Neural cell (in vitro differentiated cells): ENCODE measurements around the gene NEK2. TPM values are rescaled to one million over a fixed set of nuclear protein-coding genes. Genes with fewer than 3 reads are reported as not detected.

ENCODE experiments used
- H2AFZ ChIP-seq: fragments of 200-600, 300-800 bp; sonication (generic), shearing (Covaris generic); 2 replicates; pipeline ENCODE4 v1.6.0; 2014; ENCODE audit warnings: low read depth, mild to moderate bottlenecking, antibody characterized with exemption, low read length, moderate library complexity
- H3F3A ChIP-seq: fragments of 200-600 bp; shearing (Covaris generic); 2 replicates; pipeline ENCODE4 v1.6.1; 2016; ENCODE audit warnings: mild to moderate bottlenecking, moderate library complexity, mixed read lengths, antibody characterized with exemption, low read length; ENCODE audit not compliant: insufficient read depth, poor library complexity, severe bottlenecking
- H3K27ac ChIP-seq: fragments of 200-600, 300-800 bp; sonication (generic), shearing (Covaris generic); 2 replicates; pipeline ENCODE4 v1.5.1; 2014; ENCODE audit warnings: mild to moderate bottlenecking, low read length, moderate library complexity
- H3K27me3 ChIP-seq: fragments of 300-800, 200-600 bp; sonication (generic), shearing (Covaris generic); 2 replicates; pipeline ENCODE4 v1.6.0; 2014; ENCODE audit warnings: mild to moderate bottlenecking, low read depth, low read length, moderate library complexity; ENCODE audit not compliant: insufficient read depth
- H3K36me3 ChIP-seq: fragments of 300-800, 200-600 bp; sonication (generic), shearing (Covaris generic); 2 replicates; pipeline ENCODE4 v1.5.1; 2014; ENCODE audit warnings: mild to moderate bottlenecking, antibody characterized with exemption, low read length, moderate library complexity; ENCODE audit not compliant: insufficient read depth
- H3K4me2 ChIP-seq: fragments of 300-800, 200-600 bp; sonication (generic), shearing (Covaris generic); 2 replicates; pipeline ENCODE4 v1.6.0; 2014; ENCODE audit warnings: mild to moderate bottlenecking, low read length
- H3K4me3 ChIP-seq: fragments of 300-800, 200-600 bp; sonication (generic), shearing (Covaris generic); 2 replicates; pipeline ENCODE4 v1.5.1; 2014; ENCODE audit warnings: mild to moderate bottlenecking, low read length, moderate library complexity
- H3K79me2 ChIP-seq: fragments of 200-600 bp; shearing (Covaris generic); replicated peaks from 2 replicates; pipeline ENCODE4 v1.6.0; 2014; ENCODE audit warnings: mild to moderate bottlenecking, low read length, moderate library complexity; ENCODE audit not compliant: insufficient read depth
- H3K9ac ChIP-seq: fragments of 300-800, 200-600 bp; sonication (generic), shearing (Covaris generic); 2 replicates; pipeline ENCODE4 v1.6.1; 2016; ENCODE audit warnings: mild to moderate bottlenecking, low read length, mixed read lengths
- H3K9me2 ChIP-seq: fragments of 200-600 bp; shearing (Covaris generic); 2 replicates; pipeline ENCODE4 v1.6.1; 2016; ENCODE audit warnings: mild to moderate bottlenecking, low read length, mixed read lengths; ENCODE audit not compliant: insufficient read depth
- H3K9me3 ChIP-seq: fragments of 200-600, 300-800 bp; sonication (generic), shearing (Covaris generic); 2 replicates; pipeline ENCODE4 v1.6.1; 2016; ENCODE audit warnings: mild to moderate bottlenecking, mixed run types, low read length, moderate library complexity, mixed read lengths
- H4K20me1 ChIP-seq: fragments of 200-600 bp; shearing (Covaris generic); 2 replicates; pipeline ENCODE4 v1.6.1; 2016; ENCODE audit warnings: mild to moderate bottlenecking, mixed run types; ENCODE audit not compliant: insufficient read depth
- CTCF ChIP-seq: fragments of 450-650 bp; IDR thresholded peaks from 2 replicates; pipeline ENCODE4 v1.5.1; 2014; ENCODE audit warnings: antibody characterized with exemption, mild to moderate bottlenecking, moderate library complexity; ENCODE audit not compliant: poor library complexity, severe bottlenecking
- EP300 ChIP-seq: fragments of 450-650 bp; conservative IDR thresholded peaks from 2 replicates; pipeline ENCODE4 v1.6.1; 2014; ENCODE audit warnings: antibody characterized with exemption, mild to moderate bottlenecking, moderate library complexity; ENCODE audit not compliant: poor library complexity, severe bottlenecking
- EZH2 ChIP-seq: fragments of 200-600, 300-800 bp; shearing (Covaris generic), sonication (generic); IDR thresholded peaks from 2 replicates; pipeline ENCODE4 v1.6.1; 2014; ENCODE audit warnings: antibody characterized with exemption, low read length, borderline replicate concordance, mild to moderate bottlenecking; ENCODE audit not compliant: insufficient read depth, poor library complexity, severe bottlenecking
- MXI1 ChIP-seq: fragments of 450-650 bp; conservative IDR thresholded peaks from 2 replicates; pipeline ENCODE4 v1.6.1; 2014; ENCODE audit warnings: antibody characterized with exemption, mild to moderate bottlenecking; ENCODE audit not compliant: poor library complexity, severe bottlenecking
- POLR2AphosphoS5 ChIP-seq: IDR thresholded peaks from 2 replicates; pipeline ENCODE4 v1.6.1; 2012
- RAD21 ChIP-seq: fragments of 450-650 bp; conservative IDR thresholded peaks from 2 replicates; pipeline ENCODE4 v1.6.1; 2014; ENCODE audit warnings: antibody characterized with exemption, mild to moderate bottlenecking, moderate library complexity
- SMC3 ChIP-seq: fragments of 450-650 bp; conservative IDR thresholded peaks from 2 replicates; pipeline ENCODE4 v1.6.1; 2014; ENCODE audit warnings: antibody characterized with exemption, mild to moderate bottlenecking, moderate library complexity; ENCODE audit not compliant: poor library complexity
- TAF1 ChIP-seq: IDR thresholded peaks from 2 replicates; pipeline ENCODE4 v1.6.1; 2012; ENCODE audit warnings: low read depth
- polyA plus RNA-seq: library from polyadenylated mRNA; depleted of rRNA; stranded (reverse); fragments of >200 nt; gene quantifications from 2 replicates; pipeline ENCODE4 v1.2.3, GENCODE V29; 2014
- TF ChIP-seq, protein P1 (sequence below): IDR thresholded peaks from 2 replicates; pipeline ENCODE4 v1.6.1; 2012; ENCODE audit warnings: borderline replicate concordance

Gene NEK2
- polyA plus RNA-seq, 1 donor from 2014 or later, result 0.98 TPM

DNA sequence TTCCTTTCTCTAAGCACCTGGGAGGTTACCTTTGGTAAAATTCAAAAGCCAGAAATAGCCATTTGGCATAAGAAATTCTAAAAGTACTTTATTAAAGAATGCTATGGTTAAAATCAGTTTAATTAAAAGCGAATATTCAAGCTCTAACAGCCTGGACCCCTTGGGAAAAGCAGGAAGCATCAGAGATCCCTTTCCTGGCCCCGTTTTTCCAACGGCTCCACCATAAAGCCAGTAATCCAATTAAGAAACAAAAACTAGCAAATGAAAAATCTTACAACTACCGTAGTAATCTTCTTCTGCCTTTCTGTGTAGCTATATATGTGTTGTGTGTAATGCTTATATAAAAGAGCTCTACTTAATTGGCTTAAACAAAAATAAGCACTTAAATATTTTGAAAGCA lies 33.5 kb upstream of the NEK2 start:
- H3K4me2 ChIP-seq, result no peak overlapping the region
- no peaks in the 10 kb centered on the region for H3K9me2 ChIP-seq
- no peak overlapping the region for H3K4me3 ChIP-seq
- H3K36me3 ChIP-seq, result no peaks in the 10 kb centered on the region
- no peaks in the 10 kb centered on the region for H3F3A ChIP-seq
- H3K27me3 ChIP-seq, result no peaks in the 10 kb centered on the region
- no peaks in the 10 kb centered on the region for H4K20me1 ChIP-seq
- H3K27ac ChIP-seq, result no peak overlapping the region
- TF ChIP-seq POLR2AphosphoS5 (no peak), SMC3 (no peak), MXI1 (no peak), EZH2 (no peak), TAF1 (no peak), EP300 (no peak)
- TF ChIP-seq, protein P1, sequence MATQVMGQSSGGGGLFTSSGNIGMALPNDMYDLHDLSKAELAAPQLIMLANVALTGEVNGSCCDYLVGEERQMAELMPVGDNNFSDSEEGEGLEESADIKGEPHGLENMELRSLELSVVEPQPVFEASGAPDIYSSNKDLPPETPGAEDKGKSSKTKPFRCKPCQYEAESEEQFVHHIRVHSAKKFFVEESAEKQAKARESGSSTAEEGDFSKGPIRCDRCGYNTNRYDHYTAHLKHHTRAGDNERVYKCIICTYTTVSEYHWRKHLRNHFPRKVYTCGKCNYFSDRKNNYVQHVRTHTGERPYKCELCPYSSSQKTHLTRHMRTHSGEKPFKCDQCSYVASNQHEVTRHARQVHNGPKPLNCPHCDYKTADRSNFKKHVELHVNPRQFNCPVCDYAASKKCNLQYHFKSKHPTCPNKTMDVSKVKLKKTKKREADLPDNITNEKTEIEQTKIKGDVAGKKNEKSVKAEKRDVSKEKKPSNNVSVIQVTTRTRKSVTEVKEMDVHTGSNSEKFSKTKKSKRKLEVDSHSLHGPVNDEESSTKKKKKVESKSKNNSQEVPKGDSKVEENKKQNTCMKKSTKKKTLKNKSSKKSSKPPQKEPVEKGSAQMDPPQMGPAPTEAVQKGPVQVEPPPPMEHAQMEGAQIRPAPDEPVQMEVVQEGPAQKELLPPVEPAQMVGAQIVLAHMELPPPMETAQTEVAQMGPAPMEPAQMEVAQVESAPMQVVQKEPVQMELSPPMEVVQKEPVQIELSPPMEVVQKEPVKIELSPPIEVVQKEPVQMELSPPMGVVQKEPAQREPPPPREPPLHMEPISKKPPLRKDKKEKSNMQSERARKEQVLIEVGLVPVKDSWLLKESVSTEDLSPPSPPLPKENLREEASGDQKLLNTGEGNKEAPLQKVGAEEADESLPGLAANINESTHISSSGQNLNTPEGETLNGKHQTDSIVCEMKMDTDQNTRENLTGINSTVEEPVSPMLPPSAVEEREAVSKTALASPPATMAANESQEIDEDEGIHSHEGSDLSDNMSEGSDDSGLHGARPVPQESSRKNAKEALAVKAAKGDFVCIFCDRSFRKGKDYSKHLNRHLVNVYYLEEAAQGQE, result no peak
- no peaks in the 10 kb centered on the region for H3K9me3 ChIP-seq
- no peak overlapping the region for H3K9ac ChIP-seq
- no peak overlapping the region for H2AFZ ChIP-seq
- H3K79me2 ChIP-seq, result no peaks in the 10 kb centered on the region

- no peak overlapping the region for H3K9ac ChIP-seq
- H3K4me2 ChIP-seq, result no peak overlapping the region
- H3K9me3 ChIP-seq, result no peaks in the 10 kb centered on the region
- H3K36me3 ChIP-seq, result no peaks in the 10 kb centered on the region
- no peak overlapping the region for H3K27ac ChIP-seq
- no peaks in the 10 kb centered on the region for H3K9me2 ChIP-seq
- no peak overlapping the region for H2AFZ ChIP-seq
- H3F3A ChIP-seq, result no peaks in the 10 kb centered on the region
- no peaks in the 10 kb centered on the region for H4K20me1 ChIP-seq
- TF ChIP-seq SMC3, result no peak
- H3K4me3 ChIP-seq, result no peak overlapping the region
- H3K79me2 ChIP-seq, result no peaks in the 10 kb centered on the region
- H3K27me3 ChIP-seq, result no peaks in the 10 kb centered on the region
Measured at GRCh38 chr1:211708006-211708405, 32.6 kb upstream of the NEK2 start.

GRCh38 chr1:211705467-211706091 lies 30.2 kb upstream of the NEK2 start:
- TF ChIP-seq RAD21 (no peak), CTCF (no peak), SMC3 (no peak), POLR2AphosphoS5 (no peak), EZH2 (no peak), TAF1 (no peak), EP300 (no peak), MXI1 (no peak)
- TF ChIP-seq, protein P1, result no peak
- no peaks in the 10 kb centered on the region for H3F3A ChIP-seq
- no peak overlapping the region for H3K27ac ChIP-seq
- no peaks in the 10 kb centered on the region for H3K9me2 ChIP-seq
- no peaks in the 10 kb centered on the region for H4K20me1 ChIP-seq
- no peak overlapping the region for H3K4me3 ChIP-seq
- no peaks in the 10 kb centered on the region for H3K27me3 ChIP-seq
- H3K4me2 ChIP-seq, result no peak overlapping the region
- no peak overlapping the region for H3K9ac ChIP-seq
- H3K9me3 ChIP-seq, result no peaks in the 10 kb centered on the region
- no peak overlapping the region for H2AFZ ChIP-seq
- no peaks in the 10 kb centered on the region for H3K36me3 ChIP-seq
- no peaks in the 10 kb centered on the region for H3K79me2 ChIP-seq
